HepG2 (cell line): ENCODE results near the gene DOCK4. TPM values are rescaled to one million over a fixed set of nuclear protein-coding genes. Genes with fewer than 3 reads are reported as not detected.

Experiments used
- ATF6 ChIP-seq: sonication (generic); formaldehyde crosslinking; conservative IDR thresholded peaks from 2 replicates; pipeline ENCODE4 v1.4.0; 2020; ENCODE audit warnings: missing genetic modification reagents
- BRCA1 ChIP-seq: sonication (generic); formaldehyde crosslinking; IDR thresholded peaks from 2 replicates; pipeline ENCODE4 v1.4.0; 2020; ENCODE audit warnings: missing genetic modification reagents
- BRD4 ChIP-seq: sonication (generic); formaldehyde crosslinking; IDR thresholded peaks from 2 replicates; pipeline ENCODE4 v1.4.0; 2020; ENCODE audit warnings: missing genetic modification reagents
- ELF4 ChIP-seq: sonication (generic); formaldehyde crosslinking; IDR thresholded peaks from 2 replicates; pipeline ENCODE4 v1.5.0; 2020; ENCODE audit warnings: missing genetic modification reagents, mild to moderate bottlenecking, moderate library complexity, borderline replicate concordance
- FIP1L1 ChIP-seq: fragments of 200-400 bp; formaldehyde crosslinking; IDR thresholded peaks from 2 replicates; pipeline ENCODE4 v1.6.1; 2018; ENCODE audit warnings: low read depth, mild to moderate bottlenecking, low read length, moderate library complexity, borderline replicate concordance; ENCODE audit not compliant: insufficient read depth
- FOXO4 ChIP-seq: sonication (generic); formaldehyde crosslinking; conservative IDR thresholded peaks from 2 replicates; pipeline ENCODE4 v1.8.1; 2023; ENCODE audit warnings: missing genetic modification reagents
- HCFC1 ChIP-seq: fragments of 150-350 bp; IDR thresholded peaks from 2 replicates; pipeline ENCODE4 v1.6.1; 2014; ENCODE audit warnings: low read depth, low read length
- JARID2 ChIP-seq: sonication (generic); formaldehyde crosslinking; IDR thresholded peaks from 2 replicates; pipeline ENCODE4 v1.8.1; 2023; ENCODE audit warnings: missing genetic modification reagents, inconsistent platforms; ENCODE audit not compliant: insufficient replicate concordance
- MXD1 ChIP-seq: sonication (generic); formaldehyde crosslinking; IDR thresholded peaks from 2 replicates; pipeline ENCODE4 v1.4.0; 2020; ENCODE audit warnings: mild to moderate bottlenecking, missing genetic modification reagents
- NCOA5 ChIP-seq: sonication (generic); formaldehyde crosslinking; IDR thresholded peaks from 2 replicates; pipeline ENCODE4 v1.4.0; 2020; ENCODE audit warnings: missing genetic modification reagents
- NFE2 ChIP-seq: sonication (generic); formaldehyde crosslinking; IDR thresholded peaks from 2 replicates; pipeline ENCODE4 v1.4.0; 2020; ENCODE audit warnings: missing genetic modification reagents
- NFKBIZ ChIP-seq: IDR thresholded peaks from 2 replicates; pipeline ENCODE4 v1.6.1; 2018; ENCODE audit warnings: missing genetic modification reagents, missing compliant biosample characterization
- SAFB2 ChIP-seq: sonication (generic); formaldehyde crosslinking; IDR thresholded peaks from 2 replicates; pipeline ENCODE4 v1.5.1; 2020; ENCODE audit warnings: missing genetic modification reagents, low read depth, mild to moderate bottlenecking, borderline replicate concordance
- SETDB1 ChIP-seq: sonication (generic); formaldehyde crosslinking; IDR thresholded peaks from 2 replicates; pipeline ENCODE4 v1.5.1; 2020; ENCODE audit warnings: missing genetic modification reagents, mild to moderate bottlenecking, borderline replicate concordance
- TOPORS ChIP-seq: sonication (generic); formaldehyde crosslinking; IDR thresholded peaks from 2 replicates; pipeline ENCODE4 v1.8.0; 2023; ENCODE audit warnings: mild to moderate bottlenecking, missing genetic modification reagents
- ZNF17 ChIP-seq: sonication (generic); formaldehyde crosslinking; IDR thresholded peaks from 2 replicates; pipeline ENCODE4 v1.5.0; 2020; ENCODE audit warnings: mild to moderate bottlenecking, missing genetic modification reagents
- ZNF331 ChIP-seq: sonication (generic); formaldehyde crosslinking; IDR thresholded peaks from 2 replicates; pipeline ENCODE4 v1.4.0; 2020; ENCODE audit warnings: missing genetic modification reagents
- ZNF335 ChIP-seq: sonication (generic); formaldehyde crosslinking; IDR thresholded peaks from 2 replicates; pipeline ENCODE4 v1.4.0; 2020; ENCODE audit warnings: missing genetic modification reagents
- ZNF343 ChIP-seq: sonication (generic); formaldehyde crosslinking; IDR thresholded peaks from 2 replicates; pipeline ENCODE4 v1.4.0; 2020; ENCODE audit warnings: mild to moderate bottlenecking, missing genetic modification reagents
- ZNF354B ChIP-seq: sonication (generic); formaldehyde crosslinking; IDR thresholded peaks from 2 replicates; pipeline ENCODE4 v1.8.0; 2022; ENCODE audit warnings: mild to moderate bottlenecking, missing genetic modification reagents
- ZNF549 ChIP-seq: sonication (generic); formaldehyde crosslinking; IDR thresholded peaks from 2 replicates; pipeline ENCODE4 v1.5.0; 2020; ENCODE audit warnings: missing genetic modification reagents
- ZNF563 ChIP-seq: sonication (generic); formaldehyde crosslinking; IDR thresholded peaks from 2 replicates; pipeline ENCODE4 v1.8.0; 2022; ENCODE audit warnings: mild to moderate bottlenecking, moderate library complexity, missing genetic modification reagents
- ZNF709 ChIP-seq: sonication (generic); formaldehyde crosslinking; IDR thresholded peaks from 2 replicates; pipeline ENCODE4 v1.5.0; 2020; ENCODE audit warnings: mild to moderate bottlenecking, missing genetic modification reagents
- ZNF790 ChIP-seq: sonication (generic); formaldehyde crosslinking; IDR thresholded peaks from 2 replicates; pipeline ENCODE4 v1.8.0; 2022; ENCODE audit warnings: missing genetic modification reagents, mild to moderate bottlenecking, borderline replicate concordance
- ZNF883 ChIP-seq: sonication (generic); formaldehyde crosslinking; IDR thresholded peaks from 2 replicates; pipeline ENCODE4 v1.5.1; 2020; ENCODE audit warnings: mild to moderate bottlenecking, missing genetic modification reagents; ENCODE audit errors: not compliant biosample characterization
- ZSCAN5A ChIP-seq: sonication (generic); formaldehyde crosslinking; IDR thresholded peaks from 2 replicates; pipeline ENCODE4 v1.8.0; 2022; ENCODE audit warnings: mild to moderate bottlenecking, missing genetic modification reagents, borderline replicate concordance
- polyA plus RNA-seq, 8 experiments: library from polyadenylated mRNA; depleted of rRNA in 3 of 8; stranded (reverse) in 7 of 8; unstranded in 1 of 8; fragments of >200 nt; fragmentation: Illumina TruSeq in 4 of 8; extraction: Trizol in 4 of 8; gene quantifications; 2 replicates each; pipeline versions ENCODE4 v1.2.1 to v1.2.3, GENCODE V29; 2011 to 2016; ENCODE audit warnings: low read depth in 4 of 8, missing spikeins in 1 of 8, mixed read lengths in 1 of 8; ENCODE audit not compliant: insufficient read depth in 1 of 8
- total RNA-seq, 5 experiments: library from RNA; depleted of rRNA; stranded (reverse); fragments of >200 nt; fragmentation: Illumina TruSeq; extraction: Trizol; gene quantifications; 2 replicates each; pipeline ENCODE4 v1.2.3, GENCODE V29; 2016; ENCODE audit warnings: low read depth in 1 of 5

The DOCK4 gene
- total and polyA plus RNA-seq, 2 of the 13 experiments (the other 11 are each of a cell fraction or from before 2014, with no cell fraction given), result 13.5 to 17.4 TPM

DNA sequence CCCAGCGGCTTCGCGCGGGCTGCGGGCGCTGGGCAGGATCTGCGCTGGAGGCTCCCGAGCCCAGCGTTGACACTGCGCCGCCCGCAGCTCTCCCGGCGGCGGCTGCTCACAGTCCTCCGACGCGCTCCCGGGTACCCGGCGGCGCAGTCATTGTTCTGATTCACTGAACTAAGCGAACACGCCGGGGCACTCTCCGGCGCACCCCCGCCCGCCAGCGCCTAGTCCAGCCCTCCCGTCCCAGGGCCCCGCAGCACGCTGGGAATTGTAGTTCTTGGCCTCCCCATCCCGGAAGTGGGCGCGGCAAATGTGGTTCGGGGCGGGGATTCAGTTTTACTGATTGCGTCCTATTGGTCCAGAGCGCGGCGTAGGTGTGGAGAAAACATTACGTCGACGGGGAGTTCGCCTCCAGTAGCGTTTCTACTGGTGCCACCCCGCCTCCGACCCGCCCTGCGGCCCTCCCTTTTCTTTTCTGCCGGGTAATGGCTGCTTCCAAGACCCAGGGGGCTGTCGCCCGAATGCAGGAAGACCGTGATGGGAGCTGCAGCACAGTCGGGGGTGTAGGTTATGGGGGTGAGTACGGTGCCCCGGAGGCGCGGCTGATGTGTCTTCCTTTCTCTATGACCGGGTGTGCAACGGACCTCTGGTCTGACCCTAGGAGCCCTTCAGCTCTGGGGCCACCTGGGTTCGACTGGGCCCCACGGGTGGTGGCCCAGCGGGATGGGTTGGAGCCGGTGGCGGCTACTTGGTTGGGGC lies at the start of gene DOCK4, which contains the start of gene ZNF277 (continued):
- TF ChIP-seq ZNF343 (CRISPR knock-in tag) (0 out of 2 replicates have a peak, but pooled peaks have one; percentile 46), ZNF709 (CRISPR knock-in tag) (no peak; the same call in 1 of the 2 replicates), ZNF549 (no peak), SETDB1 (CRISPR knock-in tag) (no peak), ZNF883 (no peak), NCOA5 (CRISPR knock-in tag) (no peak), FOXO4 (no peak), ZNF331 (CRISPR knock-in tag) (no peak; the same call in 1 of the 2 replicates), ZNF17 (no peak), FIP1L1 (no peak), ELF4 (CRISPR knock-in tag) (peak; percentile 61), ZNF563 (CRISPR knock-in tag) (peak; percentile 69; the same call in 1 of the 2 replicates), ZNF790 (CRISPR knock-in tag) (no peak; the same call in 1 of the 2 replicates), TOPORS (no peak), SAFB2 (CRISPR knock-in tag) (no peak), ATF6 (no peak), JARID2 (no peak), MXD1 (no peak; the same call in none of the 2 replicates), ZSCAN5A (CRISPR knock-in tag) (peak; percentile 85; the same call in 1 of the 2 replicates), BRCA1 (no peak), NFE2 (CRISPR knock-in tag) (no peak), BRD4 (CRISPR knock-in tag) (no peak), NFKBIZ (CRISPR knock-in tag) (0 out of 2 replicates have a peak, but pooled peaks have one; percentile 32), ZNF354B (no peak), ZNF335 (CRISPR knock-in tag) (no peak), HCFC1 (peak; percentile 94)
